HCT116 (cell line): ENCODE measurements around the gene ZNF888. TPM values are rescaled to one million over a fixed set of nuclear protein-coding genes. Genes with fewer than 3 reads are reported as not detected.
"Not testable (repeated sequence)": the region's sequence is repeated elsewhere in the genome, so short reads cannot be mapped to it uniquely, and the experiment has no call there.

Source experiments
- ATAC-seq: fragments of 200-7000 bp; cut with Tn5 transposase; 2 replicates; pipeline ENCODE4 v1.9.1; 2020; ENCODE audit warnings: mild to moderate bottlenecking, moderate library complexity
- BruUV-seq: library from RNA; stranded (reverse); fragments of 400-500 nt; replicated peaks from 2 replicates; lab custom pipeline; 2021; lab: Mats Ljungman, UMichigan
- CTCF ChIA-PET: fragments of 300-600 bp; sonication (Branson Sonifier 250); formaldehyde crosslinking; loops from one replicate; lab custom pipeline; 2021; ENCODE audit warnings: antibody characterized with exemption; lab: Charles Lee
- POLR2A ChIA-PET: fragments of 300-600, 350-600 bp; sonication (Branson Sonifier 250); formaldehyde crosslinking; loops from one replicate; lab custom pipeline; 2021; ENCODE audit warnings: antibody characterized with exemption; lab: Charles Lee
- RAD21 ChIA-PET, 2 experiments: fragments of 300-600 bp; sonication (Branson Sonifier 250); formaldehyde crosslinking; loops; one replicate each; lab custom pipeline; 2023; ENCODE audit warnings: low total read pairs in 2 of 2; ENCODE audit not compliant: uncharacterized antibody in 2 of 2, unreplicated experiment in 2 of 2, low non-redundant PET in 1 of 2; lab: Charles Lee
- DNase-seq: peaks from one replicate; pipeline ENCODE4 v3.0.0-alpha.2; 2010; ENCODE audit warnings: low read depth, low spot score
- H2AFZ ChIP-seq: fragments of 200-600 bp; shearing (Covaris generic), sonication (generic); 2 replicates; pipeline ENCODE4 v1.6.1; 2017; ENCODE audit warnings: low read depth, mixed run types, mixed read lengths, antibody characterized with exemption, low read length; ENCODE audit not compliant: poor library complexity, severe bottlenecking
- H3K27ac ChIP-seq: 2 replicates; pipeline ENCODE4 v1.5.1; 2012; ENCODE audit warnings: low read depth, low read length
- H3K27me3 ChIP-seq: fragments of 200-600 bp; sonication (generic); 2 replicates; pipeline ENCODE4 v1.6.1; 2016; ENCODE audit warnings: mixed run types, low read length, mixed read lengths; ENCODE audit not compliant: insufficient read depth
- H3K36me3 ChIP-seq, 2 experiments: fragments of 200-500 bp in 1 of 2; fragments of 200-600 bp in 1 of 2; sonication (Bioruptor generic) in 1 of 2; sonication (generic) in 1 of 2; 2 replicates each; pipeline versions ENCODE4 v1.5.1 to v1.6.1; 2014 to 2016; ENCODE audit warnings: low read length in 2 of 2, inconsistent platforms in 1 of 2, mixed read lengths in 1 of 2, mixed run types in 1 of 2; ENCODE audit not compliant: insufficient read depth in 2 of 2, control insufficient read depth in 1 of 2
- H3K4me1 ChIP-seq, 2 experiments: fragments of 200-600 bp in 1 of 2; sonication (generic) in 1 of 2; 2 replicates each; pipeline versions ENCODE4 v1.5.1 to v1.6.1; 2012 to 2017; ENCODE audit warnings: low read length in 2 of 2, inconsistent platforms in 1 of 2, mild to moderate bottlenecking in 1 of 2, mixed read lengths in 1 of 2, mixed run types in 1 of 2, moderate library complexity in 1 of 2; ENCODE audit not compliant: insufficient read depth in 2 of 2, control insufficient read depth in 1 of 2
- H3K4me2 ChIP-seq: fragments of 200-600 bp; sonication (generic); 2 replicates; pipeline ENCODE4 v1.6.1; 2017; ENCODE audit warnings: mixed run types, low read length, mixed read lengths
- H3K4me3 ChIP-seq, 2 experiments: fragments of 200-600 bp in 1 of 2; sonication (generic) in 1 of 2; replicated peaks in 1 of 2; 2 replicates each; pipeline ENCODE4 v1.5.1; 2011 to 2016; ENCODE audit warnings: low read length in 2 of 2, control low read depth in 1 of 2, low read depth in 1 of 2, mild to moderate bottlenecking in 1 of 2, mixed read lengths in 1 of 2, mixed run types in 1 of 2
- H3K79me2 ChIP-seq: fragments of 200-600 bp; sonication (generic); 2 replicates; pipeline ENCODE4 v1.6.1; 2017; ENCODE audit warnings: mild to moderate bottlenecking, mixed run types, low read length, moderate library complexity, mixed read lengths; ENCODE audit not compliant: insufficient read depth
- H3K9ac ChIP-seq: fragments of 200-600 bp; sonication (generic); 2 replicates; pipeline ENCODE4 v1.6.1; 2016; ENCODE audit warnings: low read length, mixed read lengths
- H3K9me2 ChIP-seq: fragments of 200-600 bp; sonication (generic), shearing (Covaris generic); 2 replicates; pipeline ENCODE4 v1.6.1; 2017; ENCODE audit warnings: mixed run types, mild to moderate bottlenecking, moderate library complexity; ENCODE audit not compliant: insufficient read depth
- H3K9me3 ChIP-seq, 2 experiments: fragments of 200-500 bp in 1 of 2; fragments of 200-600 bp in 1 of 2; sonication (Bioruptor generic) in 1 of 2; sonication (generic) in 1 of 2; 2 replicates each; pipeline ENCODE4 v1.6.1; 2014 to 2017; ENCODE audit warnings: low read length in 2 of 2, mixed read lengths in 2 of 2, inconsistent platforms in 1 of 2, low read depth in 1 of 2, mild to moderate bottlenecking in 1 of 2, mixed run types in 1 of 2, moderate library complexity in 1 of 2; ENCODE audit not compliant: control insufficient read depth in 1 of 2, insufficient read depth in 1 of 2
- H4K20me1 ChIP-seq: fragments of 200-600 bp; sonication (generic), shearing (Covaris generic); 2 replicates; pipeline ENCODE4 v1.6.1; 2017; ENCODE audit warnings: mixed run types, mild to moderate bottlenecking, moderate library complexity; ENCODE audit not compliant: insufficient read depth
- EZH2 ChIP-seq: fragments of 200-600 bp; sonication (generic); IDR thresholded peaks from 2 replicates; pipeline ENCODE4 v1.6.1; 2017; ENCODE audit warnings: antibody characterized with exemption, mixed run types
- POLR2A ChIP-seq: IDR thresholded peaks from 2 replicates; pipeline ENCODE4 v1.7.0; 2011; ENCODE audit warnings: borderline replicate concordance; ENCODE audit not compliant: insufficient read depth, insufficient read length; ENCODE audit errors: extremely low read depth
- YY1 ChIP-seq: IDR thresholded peaks from 2 replicates; pipeline ENCODE4 v1.6.1; 2011; ENCODE audit warnings: low read length, low read depth, moderate library complexity, mild to moderate bottlenecking; ENCODE audit not compliant: insufficient replicate concordance; ENCODE audit errors: extremely low read depth
- intact Hi-C: fragments of 100-400 bp; cut with micrococcal nuclease; formaldehyde crosslinking; loops from 2 replicates; pipeline ENCODE4 v1.10.0; 2022
- total RNA-seq: library from RNA; stranded (reverse); gene quantifications from one replicate; pipeline ENCODE4 v1.2.1, GENCODE V29; 2021; ENCODE audit not compliant: unreplicated experiment
- TF ChIP-seq, protein P1 (sequence below): IDR thresholded peaks from 2 replicates; pipeline ENCODE4 v1.6.1; 2011; ENCODE audit warnings: mild to moderate bottlenecking, low read length, moderate library complexity; ENCODE audit not compliant: insufficient replicate concordance; ENCODE audit errors: extremely low read depth

ZNF888 gene
- total RNA-seq, 1 experiment from 2014 or later, result 6.4 TPM

GRCh38 chr19:52901842-52902241 lies 21.4 kb downstream of the ZNF888 start:
- peaks cover 5% of the 10 kb centered on the region; the same call in 1 of the 2 replicates for H3K79me2 ChIP-seq
- no peak for ATAC-seq
- ChIA-PET CTCF (no interaction called here), RAD21 (no interaction called here), POLR2A (no interaction called here)
- no peak for DNase-seq
- TF ChIP-seq YY1 (no peak), EZH2 (no peak), POLR2A (no peak)
- TF ChIP-seq, protein P1, sequence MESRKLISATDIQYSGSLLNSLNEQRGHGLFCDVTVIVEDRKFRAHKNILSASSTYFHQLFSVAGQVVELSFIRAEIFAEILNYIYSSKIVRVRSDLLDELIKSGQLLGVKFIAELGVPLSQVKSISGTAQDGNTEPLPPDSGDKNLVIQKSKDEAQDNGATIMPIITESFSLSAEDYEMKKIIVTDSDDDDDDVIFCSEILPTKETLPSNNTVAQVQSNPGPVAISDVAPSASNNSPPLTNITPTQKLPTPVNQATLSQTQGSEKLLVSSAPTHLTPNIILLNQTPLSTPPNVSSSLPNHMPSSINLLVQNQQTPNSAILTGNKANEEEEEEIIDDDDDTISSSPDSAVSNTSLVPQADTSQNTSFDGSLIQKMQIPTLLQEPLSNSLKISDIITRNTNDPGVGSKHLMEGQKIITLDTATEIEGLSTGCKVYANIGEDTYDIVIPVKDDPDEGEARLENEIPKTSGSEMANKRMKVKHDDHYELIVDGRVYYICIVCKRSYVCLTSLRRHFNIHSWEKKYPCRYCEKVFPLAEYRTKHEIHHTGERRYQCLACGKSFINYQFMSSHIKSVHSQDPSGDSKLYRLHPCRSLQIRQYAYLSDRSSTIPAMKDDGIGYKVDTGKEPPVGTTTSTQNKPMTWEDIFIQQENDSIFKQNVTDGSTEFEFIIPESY, result no peak
- H3K4me1 ChIP-seq, result peaks cover 0 to 6% of the 10 kb centered on the region in 2 experiments; a peak in 1 of 4 replicates
- no peaks in the 10 kb centered on the region for H4K20me1 ChIP-seq
- H3K9ac ChIP-seq, result no peak overlapping the region
- no peaks in the 10 kb centered on the region for H3K9me3 ChIP-seq
- H2AFZ ChIP-seq, result no peak overlapping the region
- no peaks in the 10 kb centered on the region for H3K27me3 ChIP-seq
- no TSS peak for BruUV-seq
- H3K27ac ChIP-seq, result no peak overlapping the region
- no peak overlapping the region for H3K4me3 ChIP-seq
- intact Hi-C loops, result no loop called here
- H3K36me3 ChIP-seq, result peaks cover 0 to 7% of the 10 kb centered on the region in 2 experiments; a peak in 1 of 4 replicates
- H3K9me2 ChIP-seq, result no peaks in the 10 kb centered on the region
- no peak overlapping the region for H3K4me2 ChIP-seq

- CTCF ChIA-PET, H3K4me2 ChIP-seq: not testable (repeated sequence)
Observed at GRCh38 chr19:52898596-52898995, 24.6 kb downstream of the ZNF888 start.

More at GRCh38 chr19:52898596-52898995, 24.6 kb downstream of the ZNF888 start:
- H3K9me3 ChIP-seq, H2AFZ ChIP-seq, H3K4me3 ChIP-seq, RAD21 ChIA-PET, DNase-seq, H3K27me3 ChIP-seq, H3K36me3 ChIP-seq, H4K20me1 ChIP-seq, ATAC-seq, BruUV-seq, POLR2A ChIA-PET, H3K9me2 ChIP-seq, H3K27ac ChIP-seq, H3K9ac ChIP-seq: not testable (repeated sequence)
- intact Hi-C loops, result loop anchor here (5.0 kb wide), 1 partner anchor 44 kb away; no protein-coding TSS in a partner anchor
- Histone ChIP-seq H3K79me2 (peaks cover 35% of the 10 kb centered on the region), H3K4me1 (peaks cover 0 to 11% of the 10 kb centered on the region in 2 experiments; a peak in 1 of 4 replicates)
